Measurements from ENCODE around the gene DPP6. TPM values are rescaled to one million over a fixed set of nuclear protein-coding genes. Genes with fewer than 3 reads are reported as not detected.

The DPP6 gene
- total RNA-seq, 4 donors from 2014 or later: 0.60 to 1.7 (median 1.6) TPM; not detected in 1

DNA sequence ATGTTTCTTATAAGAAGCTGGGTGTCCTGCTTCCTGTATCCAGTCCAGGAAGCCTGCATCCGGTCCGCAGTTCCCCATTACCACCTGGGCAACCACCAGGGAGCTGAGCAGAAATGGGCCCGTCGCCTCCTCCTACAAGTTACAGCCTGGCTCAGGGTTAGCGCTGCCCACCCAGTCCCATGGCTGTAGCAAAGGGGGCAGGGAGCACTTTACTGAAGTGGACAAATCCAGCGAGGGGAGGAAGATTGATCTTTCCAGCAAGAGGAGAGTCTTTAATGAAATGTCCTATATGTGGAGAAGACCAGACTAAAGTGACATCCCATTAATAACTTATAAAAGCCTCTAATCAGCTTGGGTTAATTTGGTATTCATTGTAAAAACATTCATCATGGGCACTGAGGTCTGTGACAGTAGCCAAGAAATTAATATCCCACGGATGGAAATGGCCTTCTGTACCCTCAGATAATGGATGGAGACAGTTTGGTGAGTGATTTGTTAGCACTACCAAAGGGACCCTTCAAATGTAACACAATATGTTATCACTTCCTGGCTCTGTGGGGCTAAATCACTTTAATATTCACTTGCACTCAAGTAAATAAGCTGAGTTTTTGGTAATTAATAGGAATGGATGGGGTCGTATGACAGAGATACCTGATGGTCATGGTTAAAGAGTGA, 627.3 kb downstream of the DPP6 start:
- WGBS, 2 donors: 76 to 87% methylated on average over 6 to 8 of the region's 8 CpGs
- TF ChIP-seq POLR2A (IDR thresholded peaks at IDR 0.05) (no peak), EP300 (IDR thresholded peaks at IDR 0.05) (no peak)
- TF ChIP-seq, protein P1, sequence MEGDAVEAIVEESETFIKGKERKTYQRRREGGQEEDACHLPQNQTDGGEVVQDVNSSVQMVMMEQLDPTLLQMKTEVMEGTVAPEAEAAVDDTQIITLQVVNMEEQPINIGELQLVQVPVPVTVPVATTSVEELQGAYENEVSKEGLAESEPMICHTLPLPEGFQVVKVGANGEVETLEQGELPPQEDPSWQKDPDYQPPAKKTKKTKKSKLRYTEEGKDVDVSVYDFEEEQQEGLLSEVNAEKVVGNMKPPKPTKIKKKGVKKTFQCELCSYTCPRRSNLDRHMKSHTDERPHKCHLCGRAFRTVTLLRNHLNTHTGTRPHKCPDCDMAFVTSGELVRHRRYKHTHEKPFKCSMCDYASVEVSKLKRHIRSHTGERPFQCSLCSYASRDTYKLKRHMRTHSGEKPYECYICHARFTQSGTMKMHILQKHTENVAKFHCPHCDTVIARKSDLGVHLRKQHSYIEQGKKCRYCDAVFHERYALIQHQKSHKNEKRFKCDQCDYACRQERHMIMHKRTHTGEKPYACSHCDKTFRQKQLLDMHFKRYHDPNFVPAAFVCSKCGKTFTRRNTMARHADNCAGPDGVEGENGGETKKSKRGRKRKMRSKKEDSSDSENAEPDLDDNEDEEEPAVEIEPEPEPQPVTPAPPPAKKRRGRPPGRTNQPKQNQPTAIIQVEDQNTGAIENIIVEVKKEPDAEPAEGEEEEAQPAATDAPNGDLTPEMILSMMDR (IDR thresholded peaks at IDR 0.05): no peak
- DNase-seq (ENCODE audit: low spot score in 2 of 2): no peak

DNA sequence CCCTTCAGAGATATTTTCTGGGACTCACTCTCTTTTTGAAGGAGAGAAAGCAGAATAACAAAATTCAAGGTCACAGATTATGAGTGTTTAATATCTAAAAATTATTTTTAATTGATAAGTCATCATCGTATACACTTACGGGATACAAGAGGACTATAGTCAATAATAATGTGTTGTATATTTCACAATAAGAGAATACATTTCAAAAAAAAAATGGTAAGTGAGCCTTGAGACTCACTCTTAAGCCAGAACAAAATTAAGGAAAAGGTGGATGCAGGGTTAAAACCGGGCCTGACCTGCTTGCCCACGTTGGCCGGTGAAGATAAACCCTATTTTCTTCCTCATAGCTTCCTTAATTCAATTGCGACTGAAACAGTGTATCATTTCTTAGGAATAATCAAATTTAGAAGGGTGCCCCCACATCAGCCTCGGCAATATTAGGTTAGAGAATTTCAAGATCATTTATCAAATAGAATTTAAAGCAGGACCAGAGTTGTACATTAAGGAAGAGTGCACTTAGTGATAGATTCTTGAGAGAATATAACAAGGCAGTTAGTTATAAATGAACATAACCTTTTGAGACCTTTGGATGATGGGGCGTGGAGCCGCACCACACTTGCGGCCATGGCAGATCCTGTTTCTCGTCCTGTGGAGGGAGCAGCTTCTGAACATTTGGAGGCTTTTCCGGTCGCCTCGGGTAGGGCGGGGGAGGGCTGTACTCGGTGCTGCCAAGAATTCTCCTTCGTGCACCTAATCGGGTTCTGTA, 628.9 kb downstream of the DPP6 start:
- DNase-seq (ENCODE audit: low spot score in 2 of 2): no peak
- WGBS, 2 donors: 85 to 86% methylated on average over 18 of the region's 18 CpGs
- Histone ChIP-seq H3K36me3 (no peaks in the 10 kb centered on the region), H3K27me3 (no peaks in the 10 kb centered on the region), H3K9me3 (no peaks in the 10 kb centered on the region), H3K27ac (no peak overlapping the region), H3K4me3 (no peak overlapping the region), H3K4me1 (no peaks in the 10 kb centered on the region)
- TF ChIP-seq, protein P1 (IDR thresholded peaks at IDR 0.05): no peak
- no peak for TF ChIP-seq POLR2A (IDR thresholded peaks at IDR 0.05)
- TF ChIP-seq EP300 (IDR thresholded peaks at IDR 0.05): no peak

More for the DNA sequence above, 627.3 kb downstream of the DPP6 start:
- Histone ChIP-seq H3K27ac (no peak overlapping the region), H3K9me3 (no peaks in the 10 kb centered on the region), H3K4me1 (no peaks in the 10 kb centered on the region), H3K36me3 (no peaks in the 10 kb centered on the region), H3K27me3 (no peaks in the 10 kb centered on the region), H3K4me3 (no peak overlapping the region)

DNA sequence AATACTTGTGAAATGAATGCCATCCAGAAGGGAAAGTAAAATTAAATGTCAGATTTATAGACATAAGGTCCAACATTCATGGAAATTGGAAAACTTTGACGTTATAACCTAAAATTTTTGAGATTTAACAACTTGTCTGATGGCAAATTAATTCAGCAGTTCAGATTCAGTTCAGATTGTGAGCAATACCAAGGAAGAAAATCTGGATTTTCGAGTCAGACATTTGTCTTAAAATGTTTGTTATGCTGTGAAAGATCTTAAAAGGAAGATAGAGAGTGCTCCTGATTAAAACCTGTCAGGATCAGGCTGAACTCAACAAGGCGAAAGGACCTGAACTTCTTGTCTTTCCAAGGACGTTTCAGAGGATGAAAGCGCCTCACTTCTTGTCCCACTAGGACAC, 629.8 kb downstream of the DPP6 start:
- Histone ChIP-seq H3K27ac (no peak overlapping the region), H3K27me3 (no peaks in the 10 kb centered on the region), H3K4me3 (no peak overlapping the region), H3K9me3 (no peaks in the 10 kb centered on the region), H3K36me3 (no peaks in the 10 kb centered on the region), H3K4me1 (no peaks in the 10 kb centered on the region)
- DNase-seq (ENCODE audit: low spot score in 2 of 2): no peak
- WGBS, 2 donors: 63 to 69% methylated on average over 5 of the region's 5 CpGs
- TF ChIP-seq POLR2A (IDR thresholded peaks at IDR 0.05): no peak

DNA sequence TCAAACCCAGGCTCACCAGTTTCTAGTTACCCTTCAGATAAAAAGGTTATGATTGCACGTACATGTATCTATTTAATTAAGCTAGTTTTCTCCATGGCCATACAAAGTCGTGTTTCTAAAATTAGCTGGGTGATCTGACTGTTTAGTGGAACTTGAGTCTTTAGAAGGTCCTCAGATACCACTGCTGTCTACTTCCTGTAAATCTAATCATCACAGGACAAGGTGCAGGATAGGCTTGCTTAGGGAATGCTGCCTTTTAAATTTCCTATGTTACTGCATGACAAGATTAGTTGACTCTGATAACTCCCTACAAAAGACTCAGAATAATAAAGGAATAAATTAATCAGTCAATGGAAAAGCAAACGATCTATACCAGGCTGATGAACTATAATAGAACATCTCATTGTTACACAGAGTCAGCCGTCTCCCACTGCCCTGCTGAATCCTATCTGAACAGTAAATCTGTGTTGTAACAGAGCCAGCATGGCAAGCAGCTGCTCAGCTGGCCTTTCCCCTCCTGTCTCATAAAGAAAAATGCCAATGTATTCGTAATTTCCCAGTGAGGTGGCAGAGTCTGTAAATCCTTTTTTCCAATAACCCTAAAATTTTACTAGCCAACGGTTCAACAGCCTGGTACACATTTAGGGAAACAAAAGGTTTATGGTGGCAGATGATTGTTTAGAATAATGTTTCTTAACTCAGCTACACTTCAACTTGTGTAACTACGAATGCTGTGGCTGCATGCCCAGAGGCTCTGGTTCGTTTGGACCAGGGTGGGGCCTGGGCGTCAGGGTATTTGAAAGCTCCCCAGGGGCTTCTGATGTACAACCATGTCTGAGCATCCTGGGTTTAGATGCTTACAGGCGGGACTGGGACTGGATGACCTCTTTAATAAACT, 632.7 kb downstream of the DPP6 start:
- no peaks in the 10 kb centered on the region for H3K27me3 ChIP-seq
- no peaks in the 10 kb centered on the region for H3K4me1 ChIP-seq
- WGBS, 2 donors: 40 to 44% methylated on average over 10 of the region's 10 CpGs
- no peak for DNase-seq (ENCODE audit: low spot score in 2 of 2)
- H3K36me3 ChIP-seq: no peaks in the 10 kb centered on the region
- H3K9me3 ChIP-seq: no peaks in the 10 kb centered on the region
- H3K27ac ChIP-seq: no peak overlapping the region
- no peak for TF ChIP-seq POLR2A (IDR thresholded peaks at IDR 0.05)
- TF ChIP-seq, protein P1 (IDR thresholded peaks at IDR 0.05): no peak
- TF ChIP-seq EP300 (IDR thresholded peaks at IDR 0.05): no peak
- H3K4me3 ChIP-seq: no peak overlapping the region

DNA sequence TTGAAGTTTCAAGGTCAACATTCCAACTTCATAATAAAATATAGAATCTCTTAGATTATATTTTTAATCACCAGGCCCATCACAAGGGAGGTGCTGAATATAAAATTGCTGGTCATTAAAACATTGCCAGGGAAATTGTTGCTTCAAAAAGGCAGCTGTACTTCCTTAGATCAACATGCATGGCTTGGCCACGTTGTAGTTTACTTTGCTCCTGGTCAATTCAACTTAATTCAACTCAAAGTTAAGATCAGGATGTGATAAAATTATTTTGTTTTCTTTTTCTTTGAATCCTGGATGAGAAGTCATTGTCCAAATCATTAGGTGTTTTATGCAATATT, 633.3 kb downstream of the DPP6 start:
- DNase-seq (ENCODE audit: low spot score in 2 of 2): no peak
- no peak overlapping the region for H3K4me3 ChIP-seq
- 26 to 29% methylated on average over 1 of the region's 1 CpG for WGBS, 2 donors
- H3K9me3 ChIP-seq: no peaks in the 10 kb centered on the region
- no peaks in the 10 kb centered on the region for H3K4me1 ChIP-seq
- H3K27ac ChIP-seq: no peak overlapping the region
- no peaks in the 10 kb centered on the region for H3K27me3 ChIP-seq
- H3K36me3 ChIP-seq: no peaks in the 10 kb centered on the region
- no peak for TF ChIP-seq POLR2A (IDR thresholded peaks at IDR 0.05)

Data from tibial nerve (tissue), 4 donors.